IPS-18a (cell line): ENCODE results near the gene TECPR2.

ENCODE experiments used
- H3K27ac ChIP-seq: one replicate; pipeline ENCODE4 v1.5.1; 2013; ENCODE audit warnings: low read length
- H3K27me3 ChIP-seq: one replicate; pipeline ENCODE4 v1.6.1; 2013; ENCODE audit warnings: mild to moderate bottlenecking, low read length; ENCODE audit not compliant: control insufficient read depth, insufficient read depth
- H3K36me3 ChIP-seq: one replicate; pipeline ENCODE4 v1.6.1; 2013; ENCODE audit warnings: low read depth, low read length; ENCODE audit not compliant: control insufficient read depth
- H3K4me1 ChIP-seq: one replicate; pipeline ENCODE4 v1.6.1; 2013; ENCODE audit warnings: low read depth, low read length; ENCODE audit not compliant: control insufficient read depth
- H3K4me3 ChIP-seq: one replicate; pipeline ENCODE4 v1.5.1; 2013; ENCODE audit warnings: low read length
- H3K9ac ChIP-seq: one replicate; pipeline ENCODE4 v1.6.1; 2013; ENCODE audit warnings: mild to moderate bottlenecking, low read length, moderate library complexity
- H3K9me3 ChIP-seq: one replicate; pipeline ENCODE4 v1.6.1; 2013; ENCODE audit warnings: low read depth, low read length; ENCODE audit not compliant: control insufficient read depth

Gene TECPR2

DNA sequence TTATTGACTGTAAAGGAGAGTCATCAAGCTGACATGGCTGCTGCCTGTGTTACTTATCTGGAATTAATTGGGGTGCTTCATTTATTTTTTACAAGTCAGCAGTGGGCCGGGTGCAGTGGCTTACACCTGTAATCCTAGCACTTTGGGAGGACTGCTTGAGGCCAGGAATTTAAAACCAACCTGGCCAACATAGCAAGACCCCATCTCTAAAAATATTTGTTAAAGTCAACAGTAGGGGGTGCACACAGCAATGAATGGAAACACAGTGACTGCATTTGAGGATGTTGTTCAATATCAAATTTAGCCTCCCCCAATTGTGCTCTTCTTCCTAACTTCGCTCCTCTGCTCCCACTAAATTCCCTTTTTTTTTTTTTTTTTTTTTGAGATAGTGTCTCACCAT, 94.8 kb downstream of the TECPR2 start:
- H3K36me3 ChIP-seq = no peaks in the 10 kb centered on the region
- H3K9me3 ChIP-seq = no peaks in the 10 kb centered on the region
- no peak overlapping the region for H3K4me3 ChIP-seq
- no peak overlapping the region for H3K27ac ChIP-seq
- H3K4me1 ChIP-seq = no peaks in the 10 kb centered on the region
- H3K9ac ChIP-seq = no peak overlapping the region
- H3K27me3 ChIP-seq = no peaks in the 10 kb centered on the region

DNA sequence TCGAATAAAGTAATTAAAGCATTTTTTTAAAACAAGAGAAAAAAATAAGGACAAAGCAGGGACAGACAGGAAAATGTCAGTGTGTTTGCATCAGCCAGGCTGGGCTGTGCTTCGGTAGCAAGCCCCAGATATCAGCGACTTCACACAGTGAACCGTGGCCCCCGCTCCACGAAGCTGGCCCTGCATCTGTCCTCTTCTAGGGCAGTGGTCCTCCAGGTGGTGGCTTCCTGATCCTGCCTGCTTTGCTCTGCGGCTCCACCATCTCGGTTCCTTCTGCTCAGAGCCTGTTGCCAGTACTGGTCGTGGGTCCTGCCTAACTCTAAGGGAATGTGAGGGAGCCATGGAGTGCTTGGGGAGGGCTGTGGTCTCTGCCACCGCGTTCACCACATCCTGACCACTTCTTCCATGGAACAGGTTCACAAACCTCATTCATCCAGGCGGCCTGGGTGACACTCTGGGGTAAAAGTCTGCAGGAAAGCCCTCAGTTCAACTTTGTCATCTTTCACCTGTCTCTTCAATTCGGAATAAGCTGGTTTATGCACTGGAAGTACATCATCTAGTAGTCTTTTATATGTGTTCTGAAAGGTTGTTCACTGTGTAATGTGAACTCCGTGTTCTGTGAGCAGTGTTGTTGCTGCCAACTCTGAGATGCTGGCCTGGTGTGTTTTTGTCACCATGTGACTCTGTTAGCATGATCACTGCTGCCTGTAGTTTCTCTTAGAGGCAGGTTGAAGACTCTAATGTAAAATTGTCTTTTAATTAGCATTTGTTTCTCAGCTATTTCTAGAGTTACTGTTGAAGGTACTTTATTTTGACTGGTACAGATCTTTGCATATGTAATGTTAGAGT, 99.0 kb downstream of the TECPR2 start:
- no peaks in the 10 kb centered on the region for H3K9me3 ChIP-seq
- no peaks in the 10 kb centered on the region for H3K4me1 ChIP-seq
- H3K4me3 ChIP-seq = no peak overlapping the region
- H3K36me3 ChIP-seq = peaks cover 3% of the 10 kb centered on the region
- H3K27ac ChIP-seq = no peak overlapping the region
- no peaks in the 10 kb centered on the region for H3K27me3 ChIP-seq
- H3K9ac ChIP-seq = no peak overlapping the region

DNA sequence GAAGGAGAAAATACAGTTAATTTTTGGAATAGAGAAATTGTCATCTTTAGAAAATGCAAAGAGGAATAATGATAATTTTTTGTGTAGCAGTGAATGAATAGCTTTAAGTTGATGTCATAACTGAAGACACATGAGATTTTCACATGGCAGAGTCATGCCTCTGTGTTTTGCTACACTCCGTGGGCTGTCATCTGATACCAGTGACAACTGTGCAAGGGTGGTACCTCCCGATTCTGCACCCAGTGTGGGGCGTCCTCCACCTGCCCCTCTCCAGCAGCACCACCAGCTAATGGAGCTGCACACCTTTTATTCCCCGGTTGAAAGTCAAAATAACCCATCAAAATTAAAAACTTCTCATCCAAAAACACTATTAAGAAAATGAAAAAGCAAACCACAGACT, 99.7 kb downstream of the TECPR2 start:
- H3K27me3 ChIP-seq = no peaks in the 10 kb centered on the region
- no peak overlapping the region for H3K9ac ChIP-seq
- H3K4me3 ChIP-seq = no peak overlapping the region
- no peaks in the 10 kb centered on the region for H3K4me1 ChIP-seq
- no peak overlapping the region for H3K27ac ChIP-seq
- peaks cover 3% of the 10 kb centered on the region for H3K36me3 ChIP-seq
- no peaks in the 10 kb centered on the region for H3K9me3 ChIP-seq

DNA sequence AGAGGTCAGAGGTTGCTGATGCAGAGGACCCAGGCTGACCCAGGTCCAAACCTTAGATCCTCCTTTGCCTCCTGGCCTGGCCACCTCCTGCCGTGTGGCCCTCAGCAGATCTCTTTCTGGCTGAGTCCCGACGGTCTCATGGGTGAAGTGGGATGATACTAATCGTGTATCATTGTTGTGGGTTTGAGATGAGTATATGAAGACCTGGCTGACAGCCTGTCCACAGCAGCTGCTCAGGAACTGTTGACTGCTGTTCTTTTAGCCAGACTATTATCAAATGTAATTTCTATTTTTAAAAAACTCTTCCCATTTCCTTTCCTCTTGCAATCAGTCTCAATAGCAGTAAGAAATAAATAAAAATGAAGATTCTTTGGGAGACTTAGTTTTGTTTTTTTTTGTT, 101.3 kb downstream of the TECPR2 start:
- no peaks in the 10 kb centered on the region for H3K27me3 ChIP-seq
- H3K36me3 ChIP-seq = peaks cover 3% of the 10 kb centered on the region
- H3K27ac ChIP-seq = no peak overlapping the region

DNA sequence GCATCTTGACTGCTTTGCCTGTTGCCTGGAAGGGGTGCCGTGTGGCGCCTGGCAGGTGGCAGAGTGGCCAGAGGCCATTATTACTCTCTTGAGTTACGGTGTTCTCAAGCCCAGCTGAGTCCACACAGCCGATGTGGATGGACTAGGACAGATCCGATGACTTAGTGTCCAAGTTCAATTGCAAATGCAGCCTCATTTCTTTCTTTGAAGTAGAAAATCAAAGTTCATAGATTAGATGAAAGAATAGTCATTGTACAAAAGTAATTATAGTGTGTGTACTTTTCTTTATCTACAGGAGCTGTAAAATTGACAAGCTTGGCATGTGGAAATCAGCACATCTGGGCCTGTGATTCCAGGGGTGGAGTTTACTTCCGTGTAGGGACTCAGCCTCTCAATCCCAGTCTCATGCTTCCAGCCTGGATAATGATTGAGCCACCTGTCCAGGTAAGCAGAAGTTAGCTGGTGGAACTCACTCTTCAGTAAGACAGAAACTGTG, 102.2 kb downstream of the TECPR2 start:
- Histone ChIP-seq H3K4me3 (no peak overlapping the region), H3K27me3 (no peaks in the 10 kb centered on the region), H3K9me3 (no peaks in the 10 kb centered on the region), H3K27ac (no peak overlapping the region), H3K9ac (no peak overlapping the region), H3K4me1 (no peaks in the 10 kb centered on the region), H3K36me3 (peaks cover 3% of the 10 kb centered on the region)

More for the DNA sequence above, 101.3 kb downstream of the TECPR2 start:
- no peak overlapping the region for H3K4me3 ChIP-seq
- H3K4me1 ChIP-seq = no peaks in the 10 kb centered on the region
- H3K9me3 ChIP-seq = no peaks in the 10 kb centered on the region
- no peak overlapping the region for H3K9ac ChIP-seq

DNA sequence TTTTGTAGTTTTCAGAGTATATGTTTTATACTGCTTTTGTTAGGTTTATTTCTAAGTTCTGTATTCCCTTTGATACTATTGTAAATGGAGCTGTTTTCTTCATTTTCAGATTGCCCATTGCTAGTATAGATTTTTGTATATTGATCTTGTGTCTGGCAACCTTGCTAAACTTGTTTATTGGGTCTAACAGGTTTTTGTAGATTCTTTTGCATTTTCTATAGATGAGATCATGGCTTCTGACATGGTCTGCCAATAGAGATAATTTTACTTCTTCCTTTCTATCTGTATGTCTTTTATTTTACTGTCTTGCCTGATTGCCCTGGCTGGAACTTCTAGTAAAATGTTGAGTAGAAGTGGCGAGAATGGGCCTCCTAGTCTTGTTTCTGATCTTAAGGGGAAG, 106.5 kb downstream of the TECPR2 start:
- H3K4me3 ChIP-seq = no peak overlapping the region
- H3K9ac ChIP-seq = no peak overlapping the region
- H3K4me1 ChIP-seq = no peaks in the 10 kb centered on the region
- H3K9me3 ChIP-seq = no peaks in the 10 kb centered on the region
- peaks cover 3% of the 10 kb centered on the region for H3K36me3 ChIP-seq
- no peaks in the 10 kb centered on the region for H3K27me3 ChIP-seq
- no peak overlapping the region for H3K27ac ChIP-seq

DNA sequence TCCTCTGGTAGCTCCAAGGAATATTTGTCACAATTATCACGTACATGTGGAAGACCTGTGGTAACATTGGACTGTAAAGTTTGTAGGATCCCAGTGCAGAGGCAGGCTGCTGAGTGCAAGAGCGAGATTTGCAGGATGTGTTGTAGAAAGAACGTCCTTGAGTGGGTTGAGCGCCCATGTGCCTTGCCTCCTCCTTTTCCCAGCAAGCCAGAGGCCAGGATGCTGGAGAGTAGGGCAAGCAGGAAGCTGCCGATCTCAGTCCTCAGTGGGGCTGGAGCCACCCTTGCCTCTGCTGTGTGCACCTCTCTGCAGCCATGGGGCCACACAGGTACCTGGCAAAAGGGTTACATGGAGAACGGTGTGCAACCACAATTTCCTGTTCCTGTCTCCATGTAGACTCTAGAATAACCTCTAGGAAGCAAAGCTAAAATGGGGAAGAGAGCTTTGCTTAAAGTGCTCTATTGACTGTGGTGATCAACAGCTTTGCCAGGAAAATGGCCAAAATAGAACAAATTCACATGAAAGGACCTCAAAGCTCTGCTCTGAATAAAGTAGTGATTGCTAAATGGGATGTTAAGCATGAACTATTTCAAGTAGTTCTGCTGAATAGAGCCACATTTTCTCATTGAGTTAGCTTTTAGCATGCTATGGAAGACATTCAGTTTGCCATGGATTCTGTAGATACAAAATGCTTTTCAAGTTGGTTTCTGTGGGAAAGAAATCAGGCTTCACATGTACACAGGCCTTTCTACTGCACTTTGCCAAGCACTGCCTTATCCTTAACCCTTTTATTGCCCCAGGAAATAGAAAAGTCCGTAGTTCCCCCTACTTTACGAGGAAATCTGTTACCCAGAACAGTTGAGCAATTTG, 109.4 kb downstream of the TECPR2 start:
- Histone ChIP-seq H3K4me1 (no peaks in the 10 kb centered on the region), H3K9me3 (no peaks in the 10 kb centered on the region), H3K27me3 (no peaks in the 10 kb centered on the region), H3K27ac (no peak overlapping the region), H3K36me3 (no peaks in the 10 kb centered on the region), H3K9ac (no peak overlapping the region), H3K4me3 (no peak overlapping the region)

DNA sequence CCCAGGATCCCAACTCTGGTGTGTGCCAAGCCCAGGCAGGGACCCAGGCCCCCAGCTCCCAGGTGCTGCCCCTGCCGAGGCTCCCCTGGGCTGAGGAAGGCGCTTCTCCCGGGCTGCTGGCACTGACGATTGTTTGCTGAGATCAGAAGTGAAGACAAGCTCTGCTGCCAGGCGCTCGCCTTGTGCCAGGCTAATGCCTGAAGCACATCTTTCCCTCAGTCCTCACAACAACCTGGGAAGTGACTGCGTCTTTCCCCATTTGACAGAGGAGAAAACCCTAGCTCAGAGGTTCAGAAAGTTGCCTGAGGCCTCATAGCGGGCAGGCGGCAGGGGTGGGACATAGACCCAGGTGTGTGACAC, 110.0 kb downstream of the TECPR2 start:
- Histone ChIP-seq H3K27ac (no peak overlapping the region), H3K4me3 (no peak overlapping the region), H3K9me3 (no peaks in the 10 kb centered on the region), H3K9ac (no peak overlapping the region), H3K36me3 (no peaks in the 10 kb centered on the region), H3K4me1 (no peaks in the 10 kb centered on the region), H3K27me3 (no peaks in the 10 kb centered on the region)

DNA sequence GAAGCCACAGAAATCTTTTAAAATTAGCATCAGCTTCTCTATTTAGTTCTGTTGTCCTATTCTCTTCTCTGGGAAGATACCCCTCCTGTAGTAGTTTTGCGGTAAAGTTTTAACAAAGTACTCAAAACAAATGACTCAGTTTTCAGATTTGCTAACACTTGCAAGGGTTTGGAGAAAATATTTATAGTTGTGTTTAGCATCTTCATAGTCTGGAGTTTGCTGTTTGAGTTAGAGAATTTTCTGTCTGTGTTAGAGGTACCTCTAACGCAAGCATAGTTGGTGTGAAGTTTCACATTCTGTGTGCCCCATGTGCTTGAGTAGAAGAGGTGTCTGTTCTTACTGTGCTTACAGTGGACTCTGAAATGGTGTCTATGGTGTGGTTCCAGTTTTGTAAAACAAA, 110.8 kb downstream of the TECPR2 start:
- no peaks in the 10 kb centered on the region for H3K9me3 ChIP-seq
- H3K4me1 ChIP-seq = no peaks in the 10 kb centered on the region
- H3K4me3 ChIP-seq = no peak overlapping the region
- no peaks in the 10 kb centered on the region for H3K27me3 ChIP-seq
- H3K36me3 ChIP-seq = no peaks in the 10 kb centered on the region
- no peak overlapping the region for H3K27ac ChIP-seq
- no peak overlapping the region for H3K9ac ChIP-seq

DNA sequence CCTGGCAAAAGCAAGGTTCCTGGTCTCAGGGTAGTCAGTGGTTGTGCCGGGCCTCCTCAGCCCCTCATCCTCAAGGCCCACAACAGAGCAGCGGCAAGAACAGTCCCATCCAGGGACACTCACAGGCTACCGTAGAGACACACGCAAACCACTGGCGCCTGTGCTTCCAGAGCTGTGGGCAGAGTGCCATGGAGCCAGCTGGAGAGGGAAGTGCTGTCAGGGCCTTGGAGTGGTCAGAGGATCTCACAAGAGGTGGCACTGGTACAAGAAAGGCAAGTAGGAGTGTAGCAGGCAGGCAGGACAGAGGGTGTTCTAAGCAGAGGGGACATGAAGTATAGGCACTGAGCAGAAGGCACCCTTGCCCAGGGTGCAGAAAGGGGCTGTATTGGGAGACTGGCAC, 112.2 kb downstream of the TECPR2 start:
- H3K4me3 ChIP-seq = no peak overlapping the region
- no peaks in the 10 kb centered on the region for H3K36me3 ChIP-seq
- H3K27me3 ChIP-seq = no peaks in the 10 kb centered on the region
- H3K4me1 ChIP-seq = no peaks in the 10 kb centered on the region
- H3K9me3 ChIP-seq = no peaks in the 10 kb centered on the region
- no peak overlapping the region for H3K9ac ChIP-seq
- H3K27ac ChIP-seq = no peak overlapping the region

DNA sequence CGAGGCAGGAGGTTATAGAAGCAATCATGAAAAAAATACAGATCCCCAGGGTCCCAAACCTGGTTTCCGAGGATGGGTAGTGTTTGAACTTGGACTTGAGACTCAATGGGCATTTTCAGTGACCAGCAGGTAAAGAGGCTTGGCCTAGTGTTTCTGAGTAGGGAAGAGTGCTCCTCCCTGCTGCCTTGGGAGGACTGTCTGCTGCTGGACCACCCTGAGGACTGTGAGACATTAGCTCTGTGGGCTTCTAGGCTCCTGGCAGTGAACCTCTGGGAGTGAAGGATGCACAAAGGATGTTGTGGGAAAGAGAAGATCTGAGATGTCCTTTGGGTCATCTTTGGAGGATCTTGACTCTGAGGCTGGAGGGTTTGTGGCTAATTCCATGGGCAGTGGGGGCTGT, 116.4 kb downstream of the TECPR2 start:
- Histone ChIP-seq H3K9ac (no peak overlapping the region), H3K27ac (no peak overlapping the region), H3K36me3 (no peaks in the 10 kb centered on the region), H3K4me3 (no peak overlapping the region), H3K9me3 (no peaks in the 10 kb centered on the region), H3K27me3 (no peaks in the 10 kb centered on the region), H3K4me1 (no peaks in the 10 kb centered on the region)
